Measurements from ENCODE around the gene ABCB9. TPM values are rescaled to one million over a fixed set of nuclear protein-coding genes. Genes with fewer than 3 reads are reported as not detected.

Gene ABCB9
- total RNA-seq, 2 donors from 2014 or later = 4.3 to 4.5 TPM

GRCh38 chr12:122974892-122975789 is 8.9 kb upstream of the ABCB9 start, which contains the start of gene OGFOD2:
TSS of gene OGFOD2 (plus strand) at chr12:122975244. CDS start at chr12:122975252, 8 bp downstream.
- peaks cover 23% of the 10 kb centered on the region for H3K4me1 ChIP-seq
- intact Hi-C loops (cut with DNase I) = loop anchor here (10.0 kb wide), 1 partner anchor 170 kb away; no protein-coding TSS in a partner anchor
- peak; percentile 94 for DNase-seq

GRCh38 chr12:122974274-122974891 is 8.1 kb upstream of the ABCB9 start:
- Histone ChIP-seq H3K9ac (ENCODE audit: low read depth in 2 of 2, low read length in 2 of 2) (peak overlapping the region; percentile 95 to 96), H3K9me3 (no peaks in the 10 kb centered on the region), H3K36me3 (no peaks in the 10 kb centered on the region), H3K27me3 (no peaks in the 10 kb centered on the region), H3K4me3 (peak overlapping the region; percentile 82), H3K4me1 (peaks cover 18% of the 10 kb centered on the region), H3K27ac (peak overlapping the region; percentile 98)
- TF ChIP-seq CTCF (IDR thresholded peaks at IDR 0.05) = no peak
- intact Hi-C loops (cut with DNase I) = loop anchor here (10.0 kb wide), 1 partner anchor 170 kb away; no protein-coding TSS in a partner anchor
- peak; percentile 100 for DNase-seq

More at GRCh38 chr12:122974892-122975789, 8.9 kb upstream of the ABCB9 start, which contains the start of gene OGFOD2:
- Histone ChIP-seq H3K9me3 (no peaks in the 10 kb centered on the region), H3K4me3 (peak within 1 kb of the TSS; percentile 82), H3K36me3 (no peaks in the 10 kb centered on the region), H3K9ac (ENCODE audit: low read depth in 2 of 2, low read length in 2 of 2) (peak within 1 kb of the TSS; percentile 95 to 96), H3K27me3 (no peaks in the 10 kb centered on the region), H3K27ac (peak within 1 kb of the TSS; percentile 98)
- TF ChIP-seq CTCF (IDR thresholded peaks at IDR 0.05) = no peak

- Histone ChIP-seq H3K27me3 (no peaks in the 10 kb centered on the region), H3K4me1 (peaks cover 15% of the 10 kb centered on the region), H3K36me3 (no peaks in the 10 kb centered on the region), H3K9ac (ENCODE audit: low read depth in 2 of 2, low read length in 2 of 2) (no peak overlapping the region), H3K9me3 (no peaks in the 10 kb centered on the region), H3K4me3 (no peak overlapping the region), H3K27ac (no peak overlapping the region)
- peak; percentile 18 for DNase-seq
- intact Hi-C loops (cut with DNase I) = loop anchor here (10.0 kb wide), 1 partner anchor 175 kb away; no protein-coding TSS in a partner anchor
- no peak for TF ChIP-seq CTCF (IDR thresholded peaks at IDR 0.05)
Measured at GRCh38 chr12:122969676-122970075, 3.4 kb upstream of the ABCB9 start.

- no peak for TF ChIP-seq CTCF (IDR thresholded peaks at IDR 0.05)
- no peaks in the 10 kb centered on the region for H3K27me3 ChIP-seq
- H3K9ac ChIP-seq (ENCODE audit: low read depth in 2 of 2, low read length in 2 of 2) = no peak overlapping the region
- H3K9me3 ChIP-seq = no peaks in the 10 kb centered on the region
- H3K4me3 ChIP-seq = no peak overlapping the region
- no peaks in the 10 kb centered on the region for H3K36me3 ChIP-seq
- peaks cover 15% of the 10 kb centered on the region for H3K4me1 ChIP-seq
- DNase-seq = no peak
- intact Hi-C loops (cut with DNase I) = no loop called here
- no peak overlapping the region for H3K27ac ChIP-seq
Measured at GRCh38 chr12:122968104-122968503, 1.8 kb upstream of the ABCB9 start.

- no peak overlapping the region for H3K4me3 ChIP-seq
- intact Hi-C loops (cut with DNase I) = no loop called here
Measured at GRCh38 chr12:122966743-122967550, 684 bp upstream of the ABCB9 start.

More at GRCh38 chr12:122966743-122967550, 684 bp upstream of the ABCB9 start:
- H3K9ac ChIP-seq (ENCODE audit: low read depth in 2 of 2, low read length in 2 of 2) = peak overlapping the region in 1 of 2 donors; percentile 38
- no peaks in the 10 kb centered on the region for H3K9me3 ChIP-seq
- no peaks in the 10 kb centered on the region for H3K36me3 ChIP-seq
- no peak overlapping the region for H3K27ac ChIP-seq
- H3K4me1 ChIP-seq = peaks cover 21% of the 10 kb centered on the region
- no peaks in the 10 kb centered on the region for H3K27me3 ChIP-seq
- DNase-seq = peak; percentile 22
- TF ChIP-seq CTCF (IDR thresholded peaks at IDR 0.05) = no peak

All from colonic mucosa (tissue), 4 donors.